GM18870 (cell line): ENCODE measurements around the gene PARD3B.

Experiments
- ATAC-seq: cut with Tn5 transposase; IDR thresholded peaks from one replicate; pipeline ENCODE4 v1.9.1; 2021; ENCODE audit warnings: moderate library complexity; ENCODE audit not compliant: unreplicated experiment

The PARD3B gene

GRCh38 chr2:204544961-204545860, at the start of gene PARD3B:
Gene PARD3B (plus strand): TSS chr2:204545475. CDS start chr2:204546000, 525 bp downstream.
- ATAC-seq, result no peak

GRCh38 chr2:204496779-204497178, 48.5 kb upstream of the PARD3B start:
- ATAC-seq, result no peak

GRCh38 chr2:204497855-204498254, 47.4 kb upstream of the PARD3B start:
- ATAC-seq, result no peak

GRCh38 chr2:204498291-204498690, 47.0 kb upstream of the PARD3B start:
- ATAC-seq, result no peak

- no peak for ATAC-seq
Measured at GRCh38 chr2:204503869-204504268, 41.4 kb upstream of the PARD3B start.

GRCh38 chr2:204504594-204504993, 40.7 kb upstream of the PARD3B start:
- ATAC-seq, result no peak

GRCh38 chr2:204505488-204505887, 39.8 kb upstream of the PARD3B start:
- no peak for ATAC-seq

GRCh38 chr2:204505946-204506345, 39.3 kb upstream of the PARD3B start:
- ATAC-seq, result no peak

- ATAC-seq, result no peak
Measured at GRCh38 chr2:204507636-204508035, 37.6 kb upstream of the PARD3B start.

GRCh38 chr2:204510709-204511420, 34.4 kb upstream of the PARD3B start:
- no peak for ATAC-seq

GRCh38 chr2:204514439-204514838, 30.8 kb upstream of the PARD3B start:
- ATAC-seq, result no peak

GRCh38 chr2:204515416-204515815, 29.9 kb upstream of the PARD3B start:
- no peak for ATAC-seq

GRCh38 chr2:204517154-204517553, 28.1 kb upstream of the PARD3B start:
- no peak for ATAC-seq

- ATAC-seq, result no peak
Measured at GRCh38 chr2:204529795-204530463, 15.3 kb upstream of the PARD3B start.

- no peak for ATAC-seq
Measured at GRCh38 chr2:204530464-204530805, 14.8 kb upstream of the PARD3B start.

GRCh38 chr2:204533629-204534370, 11.5 kb upstream of the PARD3B start:
- ATAC-seq, result no peak

GRCh38 chr2:204535356-204535755, 9.9 kb upstream of the PARD3B start:
- no peak for ATAC-seq

GRCh38 chr2:204535764-204536163, 9.5 kb upstream of the PARD3B start:
- ATAC-seq, result no peak

GRCh38 chr2:204538182-204539018, 6.9 kb upstream of the PARD3B start:
- ATAC-seq, result no peak

GRCh38 chr2:204539019-204539385, 6.3 kb upstream of the PARD3B start:
- no peak for ATAC-seq
